GM18511 (cell line): Measurements from ENCODE around the gene HHIPL2.
"Not testable (repeated sequence)": the region's sequence is repeated elsewhere in the genome, so short reads cannot be mapped to it uniquely, and the experiment has no call there.

Experiments used
- ATAC-seq: cut with Tn5 transposase; IDR thresholded peaks from one replicate; pipeline ENCODE4 v1.9.1; 2021; ENCODE audit warnings: mild to moderate bottlenecking, moderate library complexity; ENCODE audit not compliant: unreplicated experiment

Gene HHIPL2

DNA sequence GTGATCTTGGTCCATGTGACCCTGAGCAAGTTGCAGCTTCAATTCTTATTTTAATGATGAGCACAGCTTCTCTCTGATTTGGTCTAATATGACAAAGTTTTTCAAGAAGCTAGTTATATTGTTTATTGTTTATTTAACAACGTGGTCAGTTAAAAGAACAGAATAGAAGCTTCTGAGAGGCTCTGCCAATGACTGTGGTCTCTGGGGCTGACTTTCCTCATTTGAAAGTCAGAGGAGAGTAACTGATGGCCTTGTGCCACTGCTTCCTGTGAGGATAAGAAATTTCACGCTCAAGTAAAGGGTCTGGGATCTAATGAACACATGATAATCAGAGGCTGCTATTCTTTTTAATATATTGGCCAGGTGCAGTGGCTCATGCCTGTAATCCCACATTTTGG is 7.3 kb downstream of the HHIPL2 start:
- ATAC-seq = no peak

DNA sequence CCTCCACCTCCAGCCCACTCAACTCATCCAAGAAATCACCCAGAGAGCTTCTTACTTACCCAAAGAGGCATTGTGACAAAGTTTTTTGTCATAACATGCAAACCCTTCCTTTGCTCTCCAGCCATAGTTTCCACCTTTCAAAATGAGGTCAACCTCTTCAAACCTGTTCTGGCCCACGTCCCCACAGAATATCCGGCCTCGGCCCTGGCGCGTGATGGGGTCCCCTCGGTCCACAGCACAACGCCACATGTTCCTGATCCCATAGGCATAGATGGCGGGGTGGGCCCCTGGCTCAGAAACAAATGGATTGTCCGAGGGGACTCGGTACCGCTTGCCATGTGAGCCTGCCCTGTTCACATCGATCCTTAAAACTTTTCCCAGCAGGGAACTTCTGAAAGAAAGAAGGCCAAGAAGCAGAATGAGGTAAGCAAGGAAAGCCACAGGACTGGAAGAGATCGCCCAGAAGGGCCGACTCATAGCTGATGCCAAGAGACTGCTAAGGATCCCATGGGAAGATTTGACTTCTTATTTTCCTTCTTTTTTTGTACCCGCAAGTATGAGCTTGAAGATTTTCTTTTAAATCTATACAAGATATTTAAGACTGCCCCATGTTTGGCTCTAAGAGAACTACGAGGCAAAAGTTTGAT is 7.8 kb downstream of the HHIPL2 start:
- no peak for ATAC-seq

DNA sequence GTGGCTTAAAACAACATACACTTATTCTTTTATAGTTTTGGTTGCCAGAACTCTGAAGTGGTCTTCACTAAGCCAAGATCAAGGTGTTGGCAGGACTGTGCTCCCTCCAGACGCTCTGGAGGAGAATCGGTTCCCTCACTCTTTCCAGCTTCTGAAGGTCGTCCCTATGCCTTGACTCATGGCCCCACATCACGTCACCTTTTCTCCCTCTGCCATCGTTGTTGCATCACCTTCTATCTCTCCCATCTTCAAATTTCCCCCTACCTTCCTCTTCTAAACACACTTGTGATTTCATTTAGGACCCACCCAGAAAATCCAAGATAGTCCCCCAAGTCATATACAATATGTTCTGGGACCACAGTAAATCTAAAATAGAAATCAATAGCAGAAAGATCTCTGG is 12.4 kb downstream of the HHIPL2 start:
- no peak for ATAC-seq

DNA sequence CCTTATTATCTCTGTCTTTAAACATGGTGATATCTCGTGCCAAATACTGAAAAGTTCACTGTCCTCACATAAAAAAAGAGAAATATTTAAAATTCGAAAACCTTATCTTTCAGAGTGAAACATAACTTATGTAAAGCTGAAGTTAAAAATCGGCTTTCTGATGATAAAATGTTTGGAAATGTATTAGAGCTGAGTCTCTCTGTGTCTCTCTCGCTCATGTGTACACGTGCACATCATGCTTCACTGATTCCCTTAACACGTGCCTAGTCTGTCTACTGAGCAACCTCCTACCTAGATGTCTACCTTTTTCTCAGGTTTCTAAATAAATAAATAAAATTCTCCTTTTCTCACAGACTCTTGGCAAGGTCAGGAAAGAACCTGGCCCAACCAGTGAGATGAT is 17.1 kb downstream of the HHIPL2 start:
- no peak for ATAC-seq

DNA sequence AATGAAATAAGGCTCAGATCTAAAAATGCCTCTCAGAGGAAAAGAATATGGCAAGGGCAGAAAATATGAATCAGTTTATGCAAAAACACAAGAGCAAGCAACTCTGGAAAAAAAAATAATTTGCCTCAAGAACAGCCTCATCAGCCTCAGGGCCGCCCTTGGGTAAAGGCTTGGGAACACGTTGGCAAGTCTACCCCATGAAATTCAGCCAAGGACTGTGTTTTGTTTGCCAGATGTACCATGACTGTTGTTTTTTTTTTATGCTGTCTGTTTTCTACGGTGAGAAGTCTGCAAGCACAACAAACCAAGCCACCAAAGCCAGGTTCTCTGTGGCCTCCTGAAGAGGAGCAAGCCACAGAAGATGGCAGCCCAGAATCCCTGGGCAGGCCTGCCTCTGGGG is 18.0 kb downstream of the HHIPL2 start:
- no peak for ATAC-seq

DNA sequence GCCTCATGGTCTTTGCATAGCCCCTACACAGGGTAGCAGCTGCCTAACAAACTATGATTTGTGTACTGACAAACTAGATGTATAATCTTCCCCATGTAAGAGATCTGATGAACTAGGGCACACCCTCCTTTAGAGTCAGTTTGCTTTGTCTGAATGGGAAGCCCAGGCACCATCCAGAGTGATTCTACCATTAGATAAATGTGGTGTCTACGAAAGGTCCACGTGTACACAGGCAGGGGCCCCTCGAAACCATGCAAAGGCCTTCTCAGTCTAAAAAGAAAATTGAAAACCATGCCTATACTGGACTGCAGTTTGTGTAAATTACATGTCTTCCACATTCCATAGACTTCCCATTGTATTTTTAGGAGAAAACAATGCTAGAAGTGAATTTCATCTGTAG is 18.7 kb downstream of the HHIPL2 start:
- ATAC-seq = no peak

DNA sequence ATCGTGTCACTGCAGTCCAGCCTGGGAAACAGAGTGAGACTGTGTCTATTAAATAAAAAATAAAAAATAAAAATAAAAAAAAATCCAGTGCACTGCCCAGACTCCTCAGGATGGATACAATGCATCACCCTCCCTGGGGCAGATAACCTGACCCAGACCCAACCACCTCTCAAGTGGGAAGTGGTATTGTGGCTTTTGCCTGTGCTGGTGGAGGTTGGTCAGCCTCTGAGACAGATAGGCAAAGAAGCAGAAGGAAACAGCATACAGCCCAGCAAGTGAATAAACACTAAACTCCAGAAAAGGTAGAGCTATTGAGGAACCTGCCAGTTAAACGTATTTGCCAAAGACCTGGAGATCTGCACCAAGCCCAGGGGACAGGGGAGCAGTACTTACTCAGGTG is 22.0 kb downstream of the HHIPL2 start:
- no peak for ATAC-seq

DNA sequence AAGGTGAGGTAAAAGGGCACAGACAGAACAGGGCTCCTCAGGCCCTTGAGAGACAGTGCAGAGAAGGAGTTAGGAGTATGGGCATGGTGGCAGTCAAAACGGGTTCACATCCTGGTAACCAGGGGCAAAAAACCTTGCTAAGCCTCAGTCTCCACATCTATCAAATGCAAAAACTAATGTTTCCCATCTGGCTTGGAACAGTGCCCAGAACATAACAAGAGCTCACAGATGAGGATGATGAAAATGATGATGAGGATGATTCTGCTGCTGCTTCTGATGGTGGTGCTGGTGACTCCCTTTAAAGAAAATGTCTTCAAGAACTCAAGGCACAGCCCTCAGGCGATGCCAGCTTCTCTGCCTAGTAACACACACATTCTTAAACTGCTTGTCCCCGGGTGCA is 24.1 kb downstream of the HHIPL2 start:
- no peak for ATAC-seq

DNA sequence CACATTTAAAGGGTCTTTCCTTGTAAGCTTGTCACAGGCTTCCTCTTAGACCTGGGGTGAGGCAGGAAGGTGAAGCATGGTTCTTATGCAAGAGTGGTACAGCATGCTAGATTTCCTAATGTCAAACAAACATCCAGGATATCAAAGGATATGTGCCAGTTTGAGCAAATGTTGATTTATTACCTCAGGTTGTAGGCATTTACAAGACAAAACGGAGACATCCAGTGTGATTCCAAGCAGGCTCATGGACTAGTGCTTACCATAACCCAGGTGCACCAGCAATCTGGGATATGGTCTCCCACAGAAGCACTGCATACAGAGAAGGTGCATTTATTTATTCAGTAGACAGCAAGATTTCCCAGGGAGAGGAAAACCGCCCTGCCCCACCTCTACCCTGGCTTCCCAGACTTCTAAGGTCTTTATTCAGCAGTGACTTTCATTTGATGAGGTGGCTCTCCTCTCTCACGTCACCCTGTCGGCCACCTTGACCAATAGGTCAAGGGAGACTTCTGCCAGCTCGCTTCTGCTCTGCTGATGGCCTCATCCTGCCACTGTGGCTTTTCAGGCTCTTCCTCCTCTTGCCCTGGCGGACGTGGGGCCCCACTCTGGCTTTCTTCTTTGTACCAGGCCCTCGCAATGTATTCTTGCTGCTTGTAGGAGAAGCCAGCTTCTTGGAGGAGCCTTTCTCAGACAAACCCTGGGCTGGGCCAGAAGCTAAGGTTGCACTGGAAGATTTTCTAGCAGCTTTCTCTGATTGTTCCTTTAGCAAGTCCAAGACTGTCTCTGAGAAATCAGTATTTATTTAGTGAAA is 25.6 kb downstream of the HHIPL2 start:
- no peak for ATAC-seq

DNA sequence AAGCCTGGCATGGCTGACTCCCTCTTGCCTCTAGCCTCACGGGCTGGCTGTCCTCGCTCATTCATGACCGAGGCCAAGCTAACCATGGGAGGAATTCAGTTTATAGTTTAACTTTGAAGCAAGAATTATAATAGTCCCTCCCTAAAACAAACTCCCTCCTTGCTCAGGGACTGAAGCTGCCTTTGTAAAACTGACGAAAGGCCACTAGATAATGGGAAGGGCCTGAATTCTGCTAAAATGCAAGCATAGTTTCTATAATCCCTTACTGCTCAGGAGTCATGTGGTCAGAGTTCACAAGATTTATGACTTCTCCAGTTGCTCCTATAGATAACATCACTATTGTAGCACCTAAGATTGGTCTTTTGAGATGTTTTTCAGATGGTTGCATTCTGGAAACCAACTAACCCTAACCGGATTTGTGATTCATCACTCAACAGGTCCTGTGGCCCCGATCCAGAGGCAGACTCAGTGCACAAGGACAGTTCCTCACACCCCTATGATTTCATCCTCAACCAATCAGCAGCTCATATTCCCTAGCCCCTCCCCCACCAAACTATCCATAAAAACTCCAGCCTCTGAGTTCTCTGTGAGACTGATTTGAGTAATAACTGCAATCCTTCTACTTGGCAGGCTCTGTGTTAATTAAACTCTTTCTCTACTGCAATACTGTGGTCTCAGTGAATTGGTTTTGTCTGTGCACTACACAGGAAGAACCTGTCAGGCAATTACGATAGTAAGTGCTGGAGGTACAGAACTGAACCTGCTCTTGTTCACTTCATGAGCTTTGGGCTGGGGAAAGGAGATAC is 26.4 kb downstream of the HHIPL2 start:
- ATAC-seq = no peak

DNA sequence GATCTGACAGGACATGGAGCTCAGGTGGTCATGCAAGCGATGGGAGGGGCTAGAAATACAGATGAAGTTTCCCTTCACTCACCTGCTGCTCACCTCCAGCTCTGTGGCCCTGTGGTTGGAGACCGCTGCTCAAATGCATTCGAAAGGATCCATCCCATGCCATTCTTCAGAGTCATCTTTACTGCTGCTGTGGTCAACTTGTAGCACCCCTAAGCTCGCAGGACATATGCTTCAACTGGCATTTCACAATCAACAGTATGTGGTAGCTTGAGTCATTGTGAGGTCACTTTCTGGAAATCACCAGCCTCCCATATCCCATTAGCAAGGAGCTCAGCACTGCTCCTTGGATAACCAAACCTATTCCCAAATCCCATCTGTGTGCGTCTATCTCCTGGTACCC is 58.4 kb downstream of the HHIPL2 start:
- ATAC-seq = not testable (repeated sequence)

DNA sequence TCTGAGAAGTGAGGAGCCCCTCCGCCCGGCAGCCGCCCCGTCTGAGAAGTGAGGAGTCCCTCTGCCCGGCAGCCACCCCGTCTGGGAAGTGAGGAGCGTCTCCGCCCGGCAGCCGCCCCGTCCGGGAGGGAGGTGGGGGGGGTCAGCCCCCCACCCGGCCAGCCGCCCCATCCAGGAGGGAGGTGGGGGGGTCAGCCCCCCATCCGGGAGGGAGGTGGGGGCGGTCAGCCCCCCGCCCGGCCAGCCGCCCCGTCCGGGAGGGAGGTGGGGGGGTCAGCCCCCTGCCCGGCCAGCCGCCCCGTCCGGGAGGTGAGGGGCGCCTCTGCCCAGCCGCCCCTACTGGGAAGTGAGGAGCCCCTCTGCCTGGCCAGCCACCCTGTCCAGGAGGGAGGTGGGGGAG is 60.1 kb downstream of the HHIPL2 start:
- not testable (repeated sequence) for ATAC-seq

DNA sequence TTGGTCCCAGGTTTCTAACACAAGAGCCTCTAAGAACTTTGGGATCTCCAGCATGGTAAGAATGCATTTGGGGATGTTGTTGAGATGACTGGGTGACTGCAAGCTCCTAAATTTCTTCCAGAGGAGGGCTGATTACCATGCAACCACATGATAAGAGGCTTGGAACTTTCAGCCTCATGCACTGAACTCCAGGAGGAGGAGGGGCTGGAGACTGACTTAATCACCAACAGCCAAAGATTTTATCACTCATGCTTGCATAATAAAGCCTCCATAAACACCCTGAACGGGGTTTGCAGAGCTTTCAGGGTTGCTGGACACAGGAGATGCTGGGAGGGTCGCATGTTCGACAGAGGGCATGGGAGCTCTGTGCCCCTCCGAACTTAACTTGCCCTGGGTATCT is 63.9 kb downstream of the HHIPL2 start:
- ATAC-seq = not testable (repeated sequence)

DNA sequence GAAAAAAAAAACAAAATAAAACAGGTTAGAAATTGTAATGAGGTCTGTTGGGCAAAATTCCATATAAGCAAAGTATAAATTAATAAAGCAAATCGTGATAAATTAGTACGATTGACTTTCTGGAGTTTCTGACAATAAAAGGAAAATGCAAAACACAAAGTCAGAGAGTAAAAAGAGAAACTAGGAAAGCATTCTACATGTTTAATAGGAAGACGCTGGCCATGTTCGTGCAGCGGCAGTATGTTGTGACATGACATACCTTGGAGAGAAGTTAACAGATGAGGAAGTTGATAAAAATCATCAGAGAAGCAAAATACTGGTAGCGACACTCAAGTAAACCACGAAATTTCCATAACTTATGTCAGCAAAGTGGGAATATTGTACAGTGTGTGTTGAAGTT is 68.3 kb downstream of the HHIPL2 start:
- not testable (repeated sequence) for ATAC-seq

DNA sequence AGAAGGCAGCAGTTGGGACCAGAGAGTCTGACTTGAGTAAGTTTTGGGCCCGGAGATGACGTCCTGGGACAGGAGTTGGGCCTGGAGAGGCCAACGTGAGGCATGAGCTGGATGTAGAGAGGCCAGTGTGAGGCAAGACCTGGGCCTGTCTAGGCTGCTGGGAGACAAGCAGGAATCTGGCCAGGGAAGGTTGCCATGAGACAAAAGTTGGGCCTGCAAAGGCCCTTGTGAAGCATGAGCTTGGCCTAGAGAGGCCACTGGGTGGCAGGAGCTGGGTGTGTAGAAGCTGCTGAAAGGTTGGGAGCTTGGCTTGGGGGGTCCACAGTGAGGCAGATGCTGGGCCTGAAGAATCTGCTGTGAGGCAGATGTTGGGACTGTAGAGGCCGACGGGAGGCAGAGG is 71.5 kb downstream of the HHIPL2 start:
- not testable (repeated sequence) for ATAC-seq

DNA sequence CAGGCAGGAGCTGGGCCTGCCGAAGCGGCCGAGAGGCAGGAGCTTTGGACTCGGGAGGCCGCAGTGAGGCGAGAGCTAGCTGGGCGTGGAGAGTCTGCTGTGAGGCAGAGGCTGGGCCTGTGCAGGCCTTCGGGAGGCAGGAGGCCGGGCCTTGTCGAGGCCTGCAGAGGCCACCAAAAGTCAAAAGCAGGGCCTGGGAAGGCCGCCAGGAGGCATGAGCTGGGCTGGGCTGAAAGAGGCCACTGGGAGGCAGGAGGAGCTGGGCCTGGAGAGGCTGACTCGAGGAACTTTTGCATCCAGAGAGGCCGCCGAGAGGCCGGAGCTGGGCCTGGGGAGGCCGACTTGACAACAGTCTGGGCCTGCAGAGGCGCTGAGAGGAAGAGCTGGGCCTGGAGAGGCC is 74.2 kb downstream of the HHIPL2 start:
- not testable (repeated sequence) for ATAC-seq

DNA sequence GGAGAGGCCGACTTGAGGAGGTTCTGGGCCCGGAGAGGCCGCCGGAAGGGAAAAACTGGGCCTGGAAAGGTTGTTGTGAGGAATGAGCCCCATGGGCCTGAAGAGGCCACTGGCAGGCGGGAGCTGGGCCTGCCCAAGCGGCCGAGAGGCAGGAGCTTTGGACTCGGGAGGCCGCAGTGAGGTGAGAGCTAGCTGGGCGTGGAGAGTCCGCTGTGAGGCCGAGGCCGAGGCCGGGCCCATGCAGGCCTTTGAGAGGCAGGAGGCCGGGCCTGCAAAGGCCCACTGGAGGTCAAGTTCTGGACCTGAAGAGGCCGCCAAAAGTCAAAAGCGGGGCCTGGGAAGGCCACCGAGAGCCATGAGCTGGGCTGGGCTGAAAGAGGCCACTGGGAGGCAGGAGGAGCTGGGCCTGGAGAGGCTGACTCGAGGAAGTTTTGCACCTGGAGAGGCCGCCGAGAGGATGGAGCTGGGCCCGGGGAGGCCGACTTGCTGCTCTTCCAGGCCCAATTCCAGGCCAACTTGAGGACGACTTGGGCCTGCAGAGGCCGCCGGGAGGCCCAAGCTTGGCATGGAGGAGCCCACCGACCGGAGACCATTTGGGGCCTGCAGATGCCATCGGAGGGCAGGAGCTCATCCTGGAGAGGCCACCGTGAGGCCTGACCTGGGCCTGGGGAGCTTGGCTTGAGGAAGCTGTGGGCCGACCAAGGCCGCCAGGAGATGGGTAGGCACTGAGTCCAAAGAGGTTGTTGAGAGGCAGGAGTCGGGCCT is 74.9 kb downstream of the HHIPL2 start:
- not testable (repeated sequence) for ATAC-seq
